Panc1 (cell line): ENCODE measurements around the gene KPNB1. TPM values are rescaled to one million over a fixed set of nuclear protein-coding genes. Genes with fewer than 3 reads are reported as not detected.

Experiments used
- ATAC-seq: fragments of 200-7000 bp; cut with Tn5 transposase; 2 replicates; pipeline ENCODE4 v1.9.1; 2020; ENCODE audit warnings: mild to moderate bottlenecking, moderate library complexity
- BruUV-seq: library from RNA; stranded (reverse); fragments of 400-500 nt; replicated peaks from 2 replicates; lab custom pipeline; 2021; lab: Mats Ljungman, UMichigan
- CTCF ChIA-PET: fragments of 300-600 bp; sonication (Branson Sonifier 250); formaldehyde crosslinking; loops from one replicate; lab custom pipeline; 2022; ENCODE audit warnings: antibody characterized with exemption; lab: Charles Lee
- POLR2A ChIA-PET: fragments of 300-600 bp; sonication (Branson Sonifier 250); formaldehyde crosslinking; loops from one replicate; lab custom pipeline; 2022; ENCODE audit warnings: antibody characterized with exemption; lab: Charles Lee
- DNase-seq: peaks from one replicate; pipeline ENCODE4 v3.0.0-alpha.2; 2010; ENCODE audit warnings: low read depth, low spot score
- H3K27ac ChIP-seq: 2 replicates; pipeline ENCODE4 v1.5.1; 2011; ENCODE audit warnings: mild to moderate bottlenecking, low read length, inconsistent platforms
- H3K27me3 ChIP-seq: fragments of 200-500 bp; sonication (Bioruptor generic); 2 replicates; pipeline ENCODE4 v1.6.0; 2014; ENCODE audit warnings: low read length, inconsistent platforms; ENCODE audit not compliant: control insufficient read depth, insufficient read depth
- H3K36me3 ChIP-seq: fragments of 200-500 bp; sonication (Bioruptor generic); 2 replicates; pipeline ENCODE4 v1.5.1; 2014; ENCODE audit warnings: inconsistent platforms, mild to moderate bottlenecking, low read length, moderate library complexity; ENCODE audit not compliant: control insufficient read depth, insufficient read depth
- H3K4me1 ChIP-seq: 2 replicates; pipeline ENCODE4 v1.5.1; 2011; ENCODE audit warnings: inconsistent platforms, mild to moderate bottlenecking, low read length, moderate library complexity; ENCODE audit not compliant: control insufficient read depth, insufficient read depth
- H3K4me3 ChIP-seq, 2 experiments: 2 replicates each; pipeline ENCODE4 v1.5.1; 2011 to 2012; ENCODE audit warnings: low read depth in 2 of 2, low read length in 2 of 2, mild to moderate bottlenecking in 2 of 2, inconsistent platforms in 1 of 2, moderate library complexity in 1 of 2
- H3K9me3 ChIP-seq: fragments of 200-500 bp; sonication (Bioruptor generic); 2 replicates; pipeline ENCODE4 v1.5.1; 2014; ENCODE audit warnings: low read depth, mild to moderate bottlenecking, inconsistent platforms, low read length, moderate library complexity; ENCODE audit not compliant: control insufficient read depth, insufficient read depth
- CTCF ChIP-seq: fragments of 450-650 bp; IDR thresholded peaks from 2 replicates; pipeline ENCODE4 v1.5.1; 2017; ENCODE audit warnings: mild to moderate bottlenecking
- POLR2AphosphoS5 ChIP-seq: IDR thresholded peaks from 2 replicates; pipeline ENCODE4 v1.6.1; 2012; ENCODE audit warnings: mild to moderate bottlenecking, low read depth, low read length, moderate library complexity
- SIN3A ChIP-seq: IDR thresholded peaks from 2 replicates; pipeline ENCODE4 v1.6.1; 2012; ENCODE audit warnings: low read depth, mild to moderate bottlenecking, low read length, moderate library complexity, borderline replicate concordance; ENCODE audit not compliant: insufficient read depth
- TCF7L2 ChIP-seq: IDR thresholded peaks from 2 replicates; pipeline ENCODE4 v1.6.1; 2011; ENCODE audit warnings: mild to moderate bottlenecking, low read depth, low read length, inconsistent platforms
- in situ Hi-C: cut with HindIII; loops from 2 replicates; pipeline ENCODE4 v1.10.0; 2016; ENCODE audit warnings: low sequenced_read_pairs, low pct_unique_long_range_greater_than_20kb
- intact Hi-C: fragments of 100-400 bp; cut with micrococcal nuclease; formaldehyde crosslinking; loops from one replicate; pipeline ENCODE4 v1.10.0; 2022; ENCODE audit not compliant: unreplicated experiment
- total RNA-seq: library from RNA; stranded (reverse); gene quantifications from one replicate; pipeline ENCODE4 v1.2.1, GENCODE V29; 2021; ENCODE audit not compliant: unreplicated experiment
- TF ChIP-seq, protein P1 (sequence below), 2 experiments: IDR thresholded peaks; 2 replicates each; pipeline ENCODE4 v1.6.1; 2011 to 2012; ENCODE audit warnings: low read depth in 2 of 2, control low read depth in 1 of 2, low read length in 1 of 2, mild to moderate bottlenecking in 1 of 2, moderate library complexity in 1 of 2; ENCODE audit not compliant: insufficient read depth in 1 of 2

The KPNB1 gene
- total RNA-seq, 1 experiment from 2014 or later, result 666 TPM

- intact Hi-C loops (no loop called here), in situ Hi-C loops (no loop called here)
- H3K4me1 ChIP-seq, result peaks cover 22% of the 10 kb centered on the region
Observed at GRCh38 chr17:47686664-47687327, 37.1 kb downstream of the KPNB1 start.

GRCh38 chr17:47687328-47687690 is 37.6 kb downstream of the KPNB1 start:
- no TSS peak for BruUV-seq
- in situ Hi-C loops, result no loop called here

More at GRCh38 chr17:47686664-47687327, 37.1 kb downstream of the KPNB1 start:
- DNase-seq (no peak), ATAC-seq (peak; percentile 18; the same call in 1 of the 2 replicates)
- Histone ChIP-seq H3K4me3 (no peak overlapping the region), H3K9me3 (no peaks in the 10 kb centered on the region), H3K27me3 (no peaks in the 10 kb centered on the region), H3K36me3 (peaks cover 17% of the 10 kb centered on the region), H3K27ac (no peak overlapping the region)
- BruUV-seq, result no TSS peak
- TF ChIP-seq CTCF, result no peak
- TF ChIP-seq, protein P1, sequence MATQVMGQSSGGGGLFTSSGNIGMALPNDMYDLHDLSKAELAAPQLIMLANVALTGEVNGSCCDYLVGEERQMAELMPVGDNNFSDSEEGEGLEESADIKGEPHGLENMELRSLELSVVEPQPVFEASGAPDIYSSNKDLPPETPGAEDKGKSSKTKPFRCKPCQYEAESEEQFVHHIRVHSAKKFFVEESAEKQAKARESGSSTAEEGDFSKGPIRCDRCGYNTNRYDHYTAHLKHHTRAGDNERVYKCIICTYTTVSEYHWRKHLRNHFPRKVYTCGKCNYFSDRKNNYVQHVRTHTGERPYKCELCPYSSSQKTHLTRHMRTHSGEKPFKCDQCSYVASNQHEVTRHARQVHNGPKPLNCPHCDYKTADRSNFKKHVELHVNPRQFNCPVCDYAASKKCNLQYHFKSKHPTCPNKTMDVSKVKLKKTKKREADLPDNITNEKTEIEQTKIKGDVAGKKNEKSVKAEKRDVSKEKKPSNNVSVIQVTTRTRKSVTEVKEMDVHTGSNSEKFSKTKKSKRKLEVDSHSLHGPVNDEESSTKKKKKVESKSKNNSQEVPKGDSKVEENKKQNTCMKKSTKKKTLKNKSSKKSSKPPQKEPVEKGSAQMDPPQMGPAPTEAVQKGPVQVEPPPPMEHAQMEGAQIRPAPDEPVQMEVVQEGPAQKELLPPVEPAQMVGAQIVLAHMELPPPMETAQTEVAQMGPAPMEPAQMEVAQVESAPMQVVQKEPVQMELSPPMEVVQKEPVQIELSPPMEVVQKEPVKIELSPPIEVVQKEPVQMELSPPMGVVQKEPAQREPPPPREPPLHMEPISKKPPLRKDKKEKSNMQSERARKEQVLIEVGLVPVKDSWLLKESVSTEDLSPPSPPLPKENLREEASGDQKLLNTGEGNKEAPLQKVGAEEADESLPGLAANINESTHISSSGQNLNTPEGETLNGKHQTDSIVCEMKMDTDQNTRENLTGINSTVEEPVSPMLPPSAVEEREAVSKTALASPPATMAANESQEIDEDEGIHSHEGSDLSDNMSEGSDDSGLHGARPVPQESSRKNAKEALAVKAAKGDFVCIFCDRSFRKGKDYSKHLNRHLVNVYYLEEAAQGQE (IDR thresholded peaks at IDR 0.05; ENCODE audit: insufficient read depth in 1 of 2, low read depth in 2 of 2, low read length in 1 of 2), result no peak
- TF ChIP-seq SIN3A, result no peak
- TF ChIP-seq TCF7L2, result no peak
- TF ChIP-seq POLR2AphosphoS5, result peak; percentile 35
- ChIA-PET POLR2A (no interaction called here), CTCF (interaction anchor here (0.7 kb wide), 1 partner anchor 13 kb away, joined by 3 read pairs; no protein-coding TSS in a partner anchor)

More at GRCh38 chr17:47687328-47687690, 37.6 kb downstream of the KPNB1 start:
- Histone ChIP-seq H3K4me3 (no peak overlapping the region), H3K9me3 (no peaks in the 10 kb centered on the region), H3K27me3 (no peaks in the 10 kb centered on the region), H3K27ac (no peak overlapping the region), H3K36me3 (peaks cover 13% of the 10 kb centered on the region; the same call in 1 of the 2 replicates), H3K4me1 (peaks cover 22% of the 10 kb centered on the region)
- CTCF ChIA-PET, result interaction anchor here (0.7 to 2.0 kb wide), 3 partner anchors 9 to 14 kb away, joined by 3 to 5 read pairs (median 4); no protein-coding TSS in a partner anchor
- intact Hi-C loops, result no loop called here
- TF ChIP-seq TCF7L2, result no peak
- TF ChIP-seq POLR2AphosphoS5, result peak; percentile 53; the same call in 1 of the 2 replicates
- TF ChIP-seq, protein P1 (IDR thresholded peaks at IDR 0.05; ENCODE audit: insufficient read depth in 1 of 2, low read depth in 2 of 2, low read length in 1 of 2), result no peak
- POLR2A ChIA-PET, result no interaction called here
- DNase-seq, result no peak
- ATAC-seq, result peak; percentile 8; the same call in 1 of the 2 replicates
